IMR-90 (cell line): Measurements from ENCODE around the gene HSPB6. TPM values are rescaled to one million over a fixed set of nuclear protein-coding genes. Genes with fewer than 3 reads are reported as not detected.

ENCODE experiments used
- ATAC-seq: fragments of 200-7000 bp; cut with Tn5 transposase; 2 replicates; pipeline ENCODE4 v1.9.1; 2020; ENCODE audit warnings: low read depth, mild to moderate bottlenecking, moderate library complexity
- BruUV-seq: library from RNA; stranded (reverse); fragments of 400-500 nt; replicated peaks from 2 replicates; lab custom pipeline; 2021; lab: Mats Ljungman, UMichigan
- CTCF ChIA-PET: fragments of 300-600 bp; formaldehyde crosslinking; extraction: SDS; loops from one replicate; lab custom pipeline; 2021; ENCODE audit warnings: antibody characterized with exemption; lab: Yijun Ruan, JAX
- POLR2A ChIA-PET: fragments of 300-600 bp; sonication (Branson Sonifier 250); formaldehyde crosslinking; loops from one replicate; lab custom pipeline; 2022; ENCODE audit warnings: antibody characterized with exemption; ENCODE audit not compliant: unreplicated experiment; lab: Charles Lee
- DNase-seq: peaks from one replicate; pipeline ENCODE4 v3.0.0; 2013
- H2AFZ ChIP-seq: replicated peaks from 2 replicates; pipeline ENCODE3; 2013; ENCODE audit warnings: low read length, mild to moderate bottlenecking; ENCODE audit not compliant: poor library complexity
- H2AK5ac ChIP-seq: 2 replicates; pipeline ENCODE4 v1.6.1; 2013; ENCODE audit warnings: low read depth, low read length, inconsistent platforms
- H2AK9ac ChIP-seq: replicated peaks from 2 replicates; pipeline ENCODE3; 2013; ENCODE audit warnings: mild to moderate bottlenecking, low read depth, low read length, moderate library complexity; ENCODE audit not compliant: poor library complexity
- H2BK120ac ChIP-seq: 2 replicates; pipeline ENCODE4 v1.6.1; 2013; ENCODE audit warnings: low read depth, low read length, inconsistent platforms
- H2BK15ac ChIP-seq: 3 replicates; pipeline ENCODE4 v1.6.1; 2013; ENCODE audit warnings: low read depth, low read length, inconsistent platforms
- H2BK20ac ChIP-seq: 2 replicates; pipeline ENCODE4 v1.6.1; 2013; ENCODE audit warnings: low read depth, mild to moderate bottlenecking, inconsistent platforms, low read length, moderate library complexity
- H2BK5ac ChIP-seq: 2 replicates; pipeline ENCODE4 v1.6.1; 2013; ENCODE audit warnings: mild to moderate bottlenecking, low read depth, low read length, inconsistent platforms; ENCODE audit not compliant: poor library complexity, severe bottlenecking
- H3K14ac ChIP-seq: replicated peaks from 2 replicates; pipeline ENCODE4 v1.6.1; 2013; ENCODE audit warnings: low read depth, low read length, inconsistent platforms
- H3K18ac ChIP-seq: 2 replicates; pipeline ENCODE4 v1.6.1; 2013; ENCODE audit warnings: low read depth, low read length, control low read depth
- H3K23ac ChIP-seq: 2 replicates; pipeline ENCODE4 v1.6.1; 2013; ENCODE audit warnings: low read depth, low read length, inconsistent platforms
- H3K27ac ChIP-seq: 2 replicates; pipeline ENCODE4 v1.5.1; 2013; ENCODE audit warnings: mild to moderate bottlenecking, control low read depth, low read length; ENCODE audit not compliant: insufficient read depth
- H3K27me3 ChIP-seq: 2 replicates; pipeline ENCODE4 v1.6.1; 2013; ENCODE audit warnings: low read length; ENCODE audit not compliant: control insufficient read depth, insufficient read depth
- H3K36me3 ChIP-seq: 2 replicates; pipeline ENCODE4 v1.6.1; 2013; ENCODE audit warnings: low read length, mixed read lengths; ENCODE audit not compliant: control insufficient read depth, insufficient read depth
- H3K4ac ChIP-seq: 2 replicates; pipeline ENCODE4 v1.6.1; 2013; ENCODE audit warnings: low read depth, low read length, inconsistent platforms
- H3K4me1 ChIP-seq: 2 replicates; pipeline ENCODE4 v1.6.1; 2013; ENCODE audit warnings: low read length, mixed read lengths; ENCODE audit not compliant: control insufficient read depth, insufficient read depth
- H3K4me2 ChIP-seq: 2 replicates; pipeline ENCODE4 v1.6.1; 2013; ENCODE audit warnings: low read depth, mild to moderate bottlenecking, control low read depth, low read length, moderate library complexity
- H3K4me3 ChIP-seq: 2 replicates; pipeline ENCODE4 v1.5.1; 2013; ENCODE audit warnings: low read depth, mild to moderate bottlenecking, control low read depth, low read length, moderate library complexity; ENCODE audit not compliant: insufficient read depth
- H3K56ac ChIP-seq: 2 replicates; pipeline ENCODE4 v1.6.1; 2013; ENCODE audit warnings: low read length, inconsistent platforms; ENCODE audit not compliant: insufficient read depth; ENCODE audit errors: extremely low read depth
- H3K79me1 ChIP-seq, 2 experiments: 2 replicates each; pipeline ENCODE4 v1.6.1; 2013; ENCODE audit warnings: low read length in 2 of 2, inconsistent platforms in 1 of 2, low read depth in 1 of 2
- H3K9ac ChIP-seq: 2 replicates; pipeline ENCODE4 v1.6.1; 2013; ENCODE audit warnings: low read depth, low read length, control low read depth
- H3K9me1 ChIP-seq: 2 replicates; pipeline ENCODE4 v1.6.1; 2013; ENCODE audit warnings: low read length, inconsistent platforms; ENCODE audit not compliant: insufficient read depth
- H3K9me3 ChIP-seq: 2 replicates; pipeline ENCODE4 v1.6.1; 2013; ENCODE audit warnings: low read length; ENCODE audit not compliant: control insufficient read depth, insufficient read depth
- H4K20me1 ChIP-seq: 2 replicates; pipeline ENCODE4 v1.6.1; 2013; ENCODE audit warnings: low read length, inconsistent platforms; ENCODE audit not compliant: insufficient read depth
- H4K5ac ChIP-seq: 2 replicates; pipeline ENCODE4 v1.6.1; 2013; ENCODE audit warnings: mild to moderate bottlenecking, low read depth, low read length, control low read depth
- H4K8ac ChIP-seq, 2 experiments: 2 replicates each; pipeline ENCODE4 v1.6.1; 2013; ENCODE audit warnings: low read depth in 2 of 2, low read length in 2 of 2, control low read depth in 1 of 2, inconsistent platforms in 1 of 2
- H4K91ac ChIP-seq: 2 replicates; pipeline ENCODE4 v1.6.1; 2013; ENCODE audit warnings: low read depth, low read length, inconsistent platforms; ENCODE audit not compliant: insufficient read depth
- MAFK ChIP-seq: IDR thresholded peaks from 2 replicates; pipeline ENCODE4 v1.6.1; 2012; ENCODE audit warnings: low read depth, low read length, improper control_type of control experiment
- RCOR1 ChIP-seq: IDR thresholded peaks from 2 replicates; pipeline ENCODE4 v1.6.1; 2012; ENCODE audit warnings: mild to moderate bottlenecking, low read length, improper control_type of control experiment; ENCODE audit not compliant: insufficient replicate concordance
- SMC3 ChIP-seq: fragments of 150-350 bp; IDR thresholded peaks from 2 replicates; pipeline ENCODE4 v1.6.1; 2016; ENCODE audit warnings: low read depth, mild to moderate bottlenecking, antibody characterized with exemption, low read length, moderate library complexity
- WGBS, 2 experiments: methylation state at CpG; one replicate each; pipeline versions ENCODE4 v1.1.5 to v1.1.7; 2013; ENCODE audit warnings: missing lambda C conversion rate in 2 of 2; ENCODE audit not compliant: insufficient read length in 1 of 2; ENCODE audit errors: extremely low coverage in 2 of 2; 5-methylcytosine and 5-hydroxymethylcytosine counted together
- dilution Hi-C: fragments of 300-500 bp; cut with HindIII; formaldehyde crosslinking; loops from one replicate; pipeline ENCODE4 v1.14.3; 2018; ENCODE audit warnings: low sequenced_read_pairs; ENCODE audit not compliant: unreplicated experiment
- in situ Hi-C: fragments of 300-500 bp; cut with MboI; formaldehyde crosslinking; loops from 3 replicates; pipeline ENCODE4 v1.14.3; 2019; ENCODE audit warnings: low sequenced_read_pairs, inconsistent platforms, mixed read lengths
- intact Hi-C: fragments of 100-400 bp; cut with micrococcal nuclease; formaldehyde crosslinking; loops from 2 replicates; pipeline ENCODE4 v1.10.0; 2022
- polyA plus RNA-seq, 3 experiments: library from polyadenylated mRNA; depleted of rRNA; stranded (reverse); fragments of >200 nt; gene quantifications; 2 replicates each; pipeline ENCODE4 v1.2.3, GENCODE V29; 2012; ENCODE audit warnings: low replicate concordance in 1 of 3
- total RNA-seq: library from RNA; depleted of rRNA; stranded (reverse); fragments of >200 nt; gene quantifications from 2 replicates; pipeline ENCODE4 v1.2.3, GENCODE V29; 2012

The HSPB6 gene
- total and polyA plus RNA-seq, 2 of the 4 experiments (the other 2 are of a cell fraction) = 5.7 to 206 TPM

DNA sequence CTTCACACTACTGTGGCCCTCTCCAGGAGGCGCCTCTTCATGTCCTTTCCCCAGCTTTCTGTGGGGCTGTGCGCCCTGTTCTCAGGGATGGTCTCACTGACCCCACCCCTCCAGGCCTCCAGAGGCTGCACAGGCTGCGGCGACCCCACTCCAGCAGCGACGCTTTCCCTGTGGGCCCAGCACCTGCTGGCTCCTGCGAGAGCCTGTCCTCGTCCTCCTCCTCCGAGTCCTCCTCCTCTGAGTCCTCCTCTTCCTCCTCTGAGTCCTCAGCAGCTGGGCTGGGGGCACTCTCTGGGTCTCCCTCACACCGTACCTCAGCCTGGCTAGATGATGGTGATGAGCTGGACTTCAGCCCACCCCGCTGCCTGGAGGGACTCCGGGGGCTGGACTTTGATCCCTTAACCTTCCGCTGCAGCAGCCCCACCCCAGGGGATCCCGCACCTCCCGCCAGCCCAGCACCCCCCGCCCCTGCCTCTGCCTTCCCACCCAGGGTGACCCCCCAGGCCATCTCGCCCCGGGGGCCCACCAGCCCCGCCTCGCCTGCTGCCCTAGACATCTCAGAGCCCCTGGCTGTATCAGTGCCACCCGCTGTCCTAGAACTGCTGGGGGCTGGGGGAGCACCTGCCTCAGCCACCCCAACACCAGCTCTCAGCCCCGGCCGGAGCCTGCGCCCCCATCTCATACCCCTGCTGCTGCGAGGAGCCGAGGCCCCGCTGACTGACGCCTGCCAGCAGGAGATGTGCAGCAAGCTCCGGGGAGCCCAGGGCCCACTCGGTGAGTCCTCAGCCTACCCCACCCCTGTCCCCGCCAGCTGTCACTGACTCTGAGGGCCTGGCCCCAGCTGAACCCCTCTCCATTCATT is 29.7 kb upstream of the HSPB6 start:
- intact Hi-C loops (no loop called here), dilution Hi-C loops (no loop called here), in situ Hi-C loops (no loop called here)
- no peak for DNase-seq
- Histone ChIP-seq H2BK15ac (no peak overlapping the region), H3K4me1 (no peaks in the 10 kb centered on the region), H3K79me1 (no peaks in the 10 kb centered on the region), H4K5ac (no peak overlapping the region), H4K91ac (no peak overlapping the region), H3K4me2 (no peak overlapping the region), H2AFZ (no peak overlapping the region), H2BK20ac (no peak overlapping the region), H2BK5ac (no peak overlapping the region), H3K9me1 (no peaks in the 10 kb centered on the region), H3K27me3 (no peaks in the 10 kb centered on the region), H3K4ac (no peak overlapping the region), H2BK120ac (no peak overlapping the region), H3K14ac (no peak overlapping the region), H3K9me3 (no peaks in the 10 kb centered on the region), H3K18ac (no peak overlapping the region), H3K9ac (no peak overlapping the region), H2AK5ac (no peak overlapping the region), H3K56ac (no peak overlapping the region), H3K4me3 (no peak overlapping the region), H4K20me1 (no peaks in the 10 kb centered on the region), H3K23ac (no peak overlapping the region), H3K36me3 (peaks cover 10% of the 10 kb centered on the region), H3K27ac (no peak overlapping the region), H2AK9ac (peak overlapping the region; percentile 28), H4K8ac (no peak overlapping the region)
- no peak for ATAC-seq
- CTCF ChIA-PET = interaction anchor here (0.6 kb wide), 1 partner anchor 105 kb away, joined by 3 read pairs; no protein-coding TSS in a partner anchor
- BruUV-seq = no TSS peak
- no peak for TF ChIP-seq RCOR1
- TF ChIP-seq MAFK = no peak
- TF ChIP-seq SMC3 = no peak
- POLR2A ChIA-PET = no interaction called here
- 97% methylated on average over 12 of the region's 31 CpGs; no CpG with 5 or more reads in 1 of the 2 experiments for WGBS, 2 experiments
